GM23248 (cell line): ENCODE measurements around the gene KSR2. TPM values are rescaled to one million over a fixed set of nuclear protein-coding genes. Genes with fewer than 3 reads are reported as not detected.

Experiments used
- DNase-seq: peaks from one replicate; pipeline ENCODE4 v3.0.0-alpha.2; 2015
- H2AFZ ChIP-seq: fragments of 200-600 bp; sonication (generic); 2 replicates; pipeline ENCODE4 v1.6.1; 2016; ENCODE audit warnings: antibody characterized with exemption
- H3F3A ChIP-seq: fragments of 200-600 bp; sonication (generic); 2 replicates; pipeline ENCODE4 v1.6.1; 2016; ENCODE audit warnings: mild to moderate bottlenecking, antibody characterized with exemption, mixed run types; ENCODE audit not compliant: insufficient read depth
- H3K27ac ChIP-seq: fragments of 200-600 bp; sonication (generic); 2 replicates; pipeline ENCODE4 v1.5.1; 2016; ENCODE audit warnings: mild to moderate bottlenecking
- H3K27me3 ChIP-seq: fragments of 200-600 bp; sonication (generic); replicated peaks from 2 replicates; pipeline ENCODE4 v1.6.1; 2016; ENCODE audit warnings: mild to moderate bottlenecking; ENCODE audit not compliant: insufficient read depth
- H3K36me3 ChIP-seq: fragments of 200-600 bp; sonication (generic); 2 replicates; pipeline ENCODE4 v1.6.1; 2016; ENCODE audit warnings: low read depth, mild to moderate bottlenecking
- H3K4me1 ChIP-seq: fragments of 200-600 bp; sonication (generic); 2 replicates; pipeline ENCODE4 v1.6.1; 2016; ENCODE audit warnings: mild to moderate bottlenecking; ENCODE audit not compliant: insufficient read depth
- H3K4me2 ChIP-seq: fragments of 200-600 bp; sonication (generic); one replicate; pipeline ENCODE4 v1.6.1; 2016; ENCODE audit warnings: mild to moderate bottlenecking; ENCODE audit not compliant: unreplicated experiment
- H3K4me3 ChIP-seq: fragments of 200-600 bp; sonication (generic); 2 replicates; pipeline ENCODE4 v1.5.1; 2016; ENCODE audit warnings: mild to moderate bottlenecking
- H3K79me2 ChIP-seq: fragments of 200-600 bp; sonication (generic); 2 replicates; pipeline ENCODE4 v1.6.1; 2016; ENCODE audit warnings: mild to moderate bottlenecking; ENCODE audit not compliant: insufficient read depth
- H3K9ac ChIP-seq: fragments of 200-600 bp; sonication (generic); 2 replicates; pipeline ENCODE4 v1.6.1; 2016; ENCODE audit warnings: mild to moderate bottlenecking
- H3K9me2 ChIP-seq: fragments of 200-600 bp; sonication (generic); 2 replicates; pipeline ENCODE4 v1.6.1; 2016; ENCODE audit warnings: mixed run types, mild to moderate bottlenecking, moderate library complexity; ENCODE audit not compliant: insufficient read depth
- H3K9me3 ChIP-seq: fragments of 200-600 bp; sonication (generic); one replicate; pipeline ENCODE4 v1.6.1; 2017; ENCODE audit warnings: low read depth
- H4K20me1 ChIP-seq: fragments of 200-600 bp; sonication (generic); 2 replicates; pipeline ENCODE4 v1.6.0; 2016; ENCODE audit not compliant: insufficient read depth
- EZH2 ChIP-seq: fragments of 200-600 bp; sonication (generic); IDR thresholded peaks from 2 replicates; pipeline ENCODE4 v1.6.1; 2018; ENCODE audit warnings: antibody characterized with exemption, mild to moderate bottlenecking; ENCODE audit not compliant: insufficient read depth, poor library complexity, severe bottlenecking
- EZH2phosphoT487 ChIP-seq: fragments of 200-600 bp; sonication (generic); IDR thresholded peaks from 2 replicates; pipeline ENCODE4 v1.6.1; 2018; ENCODE audit warnings: antibody characterized with exemption, moderate library complexity, mild to moderate bottlenecking, low read depth; ENCODE audit not compliant: insufficient read depth
- WGBS, 2 experiments: methylation state at CpG; one replicate each; pipeline ENCODE4 v1.1.6; 2015 to 2017; ENCODE audit warnings: low lambda C conversion rate in 2 of 2, low coverage in 1 of 2; ENCODE audit errors: missing lambda C conversion rate in 2 of 2; 5-methylcytosine and 5-hydroxymethylcytosine counted together
- in situ Hi-C: fragments of 300-500 bp; cut with MboI; formaldehyde crosslinking; loops from 2 replicates; pipeline ENCODE4 v1.15.0; 2020
- polyA plus RNA-seq: library from polyadenylated mRNA; unstranded; fragments of >200 nt; fragmentation: Nextera tagmentation; extraction: Ambion mirVana; gene quantifications from 2 replicates; pipeline ENCODE4 v1.2.1, GENCODE V29; 2016
- total RNA-seq: library from RNA; depleted of rRNA; stranded (reverse); fragments of >200 nt; shearing (Covaris generic); gene quantifications from 2 replicates; pipeline ENCODE4 v1.2.3, GENCODE V29; 2014

The KSR2 gene
- total and polyA plus RNA-seq, 2 experiments from 2014 or later: not detected

- Histone ChIP-seq H3K9me2 (no peaks in the 10 kb centered on the region), H2AFZ (no peak overlapping the region), H3K9me3 (no peaks in the 10 kb centered on the region), H3F3A (no peaks in the 10 kb centered on the region), H3K27me3 (no peaks in the 10 kb centered on the region), H3K36me3 (no peaks in the 10 kb centered on the region), H3K4me3 (no peak overlapping the region), H4K20me1 (no peaks in the 10 kb centered on the region), H3K79me2 (no peaks in the 10 kb centered on the region), H3K4me1 (no peaks in the 10 kb centered on the region), H3K27ac (no peak overlapping the region), H3K4me2 (no peak overlapping the region), H3K9ac (no peak overlapping the region)
- DNase-seq: no peak
- WGBS, 2 experiments: 32 to 40% methylated on average over 3 of the region's 3 CpGs
- in situ Hi-C loops: no loop called here
- TF ChIP-seq EZH2: no peak
- TF ChIP-seq EZH2phosphoT487: no peak
These were observed 392.7 kb downstream of the KSR2 start for GRCh38 chr12:117576053-117576452.

- 58 to 61% methylated on average over 2 of the region's 2 CpGs for WGBS, 2 experiments
- DNase-seq: no peak
- H3K36me3 ChIP-seq: no peaks in the 10 kb centered on the region
These were observed 394.1 kb downstream of the KSR2 start for GRCh38 chr12:117574655-117575054.

GRCh38 chr12:117572755-117573154 lies 396.0 kb downstream of the KSR2 start:
- Histone ChIP-seq H3K4me2 (no peak overlapping the region), H4K20me1 (no peaks in the 10 kb centered on the region), H3K79me2 (no peaks in the 10 kb centered on the region), H3K36me3 (no peaks in the 10 kb centered on the region), H2AFZ (no peak overlapping the region), H3K9me2 (no peaks in the 10 kb centered on the region), H3F3A (no peaks in the 10 kb centered on the region), H3K9ac (no peak overlapping the region), H3K27ac (no peak overlapping the region), H3K4me1 (no peaks in the 10 kb centered on the region), H3K9me3 (no peaks in the 10 kb centered on the region), H3K4me3 (no peak overlapping the region), H3K27me3 (no peaks in the 10 kb centered on the region)
- in situ Hi-C loops: no loop called here
- WGBS, 2 experiments: 40 to 41% methylated on average over 4 of the region's 4 CpGs
- no peak for DNase-seq
- TF ChIP-seq EZH2phosphoT487 (no peak), EZH2 (no peak)

More at GRCh38 chr12:117574655-117575054, 394.1 kb downstream of the KSR2 start:
- no peaks in the 10 kb centered on the region for H3F3A ChIP-seq
- in situ Hi-C loops: no loop called here
- no peaks in the 10 kb centered on the region for H3K79me2 ChIP-seq
- no peak overlapping the region for H3K4me3 ChIP-seq
- no peaks in the 10 kb centered on the region for H3K9me2 ChIP-seq
- no peak overlapping the region for H2AFZ ChIP-seq
- H3K9ac ChIP-seq: no peak overlapping the region
- H3K27ac ChIP-seq: no peak overlapping the region
- no peaks in the 10 kb centered on the region for H4K20me1 ChIP-seq
- TF ChIP-seq EZH2: no peak
- TF ChIP-seq EZH2phosphoT487: no peak
- no peaks in the 10 kb centered on the region for H3K4me1 ChIP-seq
- no peaks in the 10 kb centered on the region for H3K27me3 ChIP-seq
- no peaks in the 10 kb centered on the region for H3K9me3 ChIP-seq
- H3K4me2 ChIP-seq: no peak overlapping the region

- WGBS, 2 experiments: 65 to 66% methylated on average over 3 of the region's 3 CpGs
- no peaks in the 10 kb centered on the region for H3F3A ChIP-seq
These were observed 397.5 kb downstream of the KSR2 start for GRCh38 chr12:117571321-117571720.

GRCh38 chr12:117570608-117571007 lies 398.2 kb downstream of the KSR2 start:
- TF ChIP-seq EZH2 (no peak), EZH2phosphoT487 (no peak)
- no peaks in the 10 kb centered on the region for H3F3A ChIP-seq
- H3K4me1 ChIP-seq: no peaks in the 10 kb centered on the region
- no peaks in the 10 kb centered on the region for H3K27me3 ChIP-seq
- H3K36me3 ChIP-seq: no peaks in the 10 kb centered on the region
- DNase-seq: no peak
- H4K20me1 ChIP-seq: no peaks in the 10 kb centered on the region
- no peak overlapping the region for H3K4me2 ChIP-seq
- no peak overlapping the region for H3K27ac ChIP-seq
- H3K79me2 ChIP-seq: no peaks in the 10 kb centered on the region
- H3K9ac ChIP-seq: no peak overlapping the region
- H3K4me3 ChIP-seq: no peak overlapping the region
- in situ Hi-C loops: no loop called here
- no peaks in the 10 kb centered on the region for H3K9me3 ChIP-seq
- H2AFZ ChIP-seq: no peak overlapping the region
- 54 to 55% methylated on average over 6 of the region's 6 CpGs for WGBS, 2 experiments
- no peaks in the 10 kb centered on the region for H3K9me2 ChIP-seq

More at GRCh38 chr12:117571321-117571720, 397.5 kb downstream of the KSR2 start:
- Histone ChIP-seq H3K79me2 (no peaks in the 10 kb centered on the region), H3K36me3 (no peaks in the 10 kb centered on the region), H3K27me3 (no peaks in the 10 kb centered on the region), H3K9me3 (no peaks in the 10 kb centered on the region), H3K4me1 (no peaks in the 10 kb centered on the region), H3K27ac (no peak overlapping the region), H3K9me2 (no peaks in the 10 kb centered on the region), H3K4me2 (no peak overlapping the region), H3K4me3 (no peak overlapping the region), H3K9ac (no peak overlapping the region), H2AFZ (no peak overlapping the region), H4K20me1 (no peaks in the 10 kb centered on the region)
- in situ Hi-C loops: no loop called here
- no peak for DNase-seq
- TF ChIP-seq EZH2phosphoT487: no peak
- TF ChIP-seq EZH2: no peak
